HepG2 (cell line): ENCODE data around the gene CD244.

ENCODE experiments used
- GABPA ChIP-seq, 2 experiments: IDR thresholded peaks; 2 replicates each; pipeline ENCODE4 v1.6.1; 2011 to 2016; ENCODE audit warnings: low read depth in 2 of 2, low read length in 1 of 2, missing biosample characterization in 1 of 2, missing genetic modification characterization in 1 of 2
- HINFP ChIP-seq: sonication (generic); formaldehyde crosslinking; IDR thresholded peaks from 2 replicates; pipeline ENCODE4 v1.4.0; 2020; ENCODE audit warnings: low read depth, mild to moderate bottlenecking, missing genetic modification reagents
- ZFP36L2 ChIP-seq: sonication (generic); formaldehyde crosslinking; IDR thresholded peaks from 2 replicates; pipeline ENCODE4 v1.4.0; 2020; ENCODE audit warnings: missing genetic modification reagents

- TF ChIP-seq ZFP36L2 (CRISPR knock-in tag) = no peak
- no peak for TF ChIP-seq GABPA (IDR thresholded peaks at IDR 0.05; ENCODE audit: low read depth, low read length)
- TF ChIP-seq GABPA (CRISPR knock-in tag; IDR thresholded peaks at IDR 0.05; ENCODE audit: low read depth) = no peak
- TF ChIP-seq HINFP (CRISPR knock-in tag) = no peak
Observed at GRCh38 chr1:160855181-160855981, 7.3 kb downstream of the CD244 start.
